Parathyroid adenoma (tissue), 2 donors: ENCODE results near the gene PRELID1.
"Not testable (repeated sequence)": the region's sequence is repeated elsewhere in the genome, so short reads cannot be mapped to it uniquely, and the experiment has no call there.

Experiments
- H2AFZ ChIP-seq: fragments of 300-600 bp; sonication (generic); one replicate; pipeline ENCODE4 v1.7.0; 2017; ENCODE audit warnings: antibody characterized with exemption, mild to moderate bottlenecking
- H3K27ac ChIP-seq: fragments of 300-600 bp; sonication (generic); one replicate; pipeline ENCODE4 v1.7.0; 2017
- H3K27me3 ChIP-seq: fragments of 300-600 bp; sonication (generic); one replicate; pipeline ENCODE4 v1.7.0; 2017; ENCODE audit warnings: low read length; ENCODE audit not compliant: control insufficient read depth, insufficient read depth
- H3K36me3 ChIP-seq: fragments of 300-600 bp; sonication (generic); one replicate; pipeline ENCODE4 v1.7.0; 2017; ENCODE audit warnings: low read length; ENCODE audit not compliant: control insufficient read depth, insufficient read depth
- H3K4me1 ChIP-seq: fragments of 300-600 bp; sonication (generic); one replicate; pipeline ENCODE4 v1.7.0; 2017; ENCODE audit warnings: control low read depth
- H3K4me2 ChIP-seq: fragments of 300-600 bp; sonication (generic); one replicate; pipeline ENCODE4 v1.7.0; 2017; ENCODE audit warnings: low read length
- H3K4me3 ChIP-seq: fragments of 300-600 bp; sonication (generic); one replicate; pipeline ENCODE4 v1.7.0; 2017; ENCODE audit warnings: low read depth, low read length
- H3K79me2 ChIP-seq: fragments of 300-600 bp; sonication (generic); one replicate; pipeline ENCODE4 v1.7.0; 2017; ENCODE audit warnings: control low read depth
- H3K9ac ChIP-seq: fragments of 300-600 bp; sonication (generic); one replicate; pipeline ENCODE4 v1.7.0; 2017; ENCODE audit warnings: mild to moderate bottlenecking
- H3K9me3 ChIP-seq: fragments of 300-600 bp; sonication (generic); one replicate; pipeline ENCODE4 v1.7.0; 2017; ENCODE audit warnings: low read length; ENCODE audit not compliant: control insufficient read depth
- CTCF ChIP-seq: fragments of 300-600 bp; sonication (generic); IDR thresholded peaks from one replicate; pipeline ENCODE4 v1.7.0; 2017; ENCODE audit warnings: antibody characterized with exemption, mild to moderate bottlenecking
- donor health status: primary hyperparathyroidism.

Gene PRELID1

GRCh38 chr5:177302354-177303110 is 1.1 kb upstream of the PRELID1 start:
- Histone ChIP-seq H2AFZ (peak overlapping the region; percentile 99), H3K9ac (no peak overlapping the region), H3K4me1 (peaks cover 30% of the 10 kb centered on the region), H3K4me3 (peak overlapping the region; percentile 77), H3K36me3 (no peaks in the 10 kb centered on the region), H3K27me3 (no peaks in the 10 kb centered on the region), H3K27ac (peak overlapping the region; percentile 64), H3K4me2 (peak overlapping the region; percentile 89), H3K9me3 (no peaks in the 10 kb centered on the region), H3K79me2 (peaks cover 7% of the 10 kb centered on the region)
- TF ChIP-seq CTCF, result no peak

- no peak for TF ChIP-seq CTCF
- Histone ChIP-seq H3K9ac (no peak overlapping the region), H3K4me1 (peaks cover 30% of the 10 kb centered on the region), H3K9me3 (no peaks in the 10 kb centered on the region), H3K4me3 (peak overlapping the region; percentile 77), H2AFZ (peak overlapping the region; percentile 99), H3K36me3 (no peaks in the 10 kb centered on the region), H3K4me2 (peak overlapping the region; percentile 89), H3K27ac (peak overlapping the region; percentile 46), H3K79me2 (peaks cover 7% of the 10 kb centered on the region), H3K27me3 (no peaks in the 10 kb centered on the region)
These were observed 359 bp downstream of the PRELID1 start for GRCh38 chr5:177303925-177304391.

- Histone ChIP-seq H3K36me3 (no peaks in the 10 kb centered on the region), H2AFZ (peak overlapping the region; percentile 99), H3K4me1 (peaks cover 30% of the 10 kb centered on the region), H3K4me3 (peak overlapping the region; percentile 77), H3K9me3 (no peaks in the 10 kb centered on the region), H3K9ac (no peak overlapping the region), H3K79me2 (peaks cover 7% of the 10 kb centered on the region), H3K27me3 (no peaks in the 10 kb centered on the region), H3K4me2 (peak overlapping the region; percentile 89), H3K27ac (no peak overlapping the region)
- no peak for TF ChIP-seq CTCF
These were observed 957 bp downstream of the PRELID1 start for GRCh38 chr5:177304392-177305119.

GRCh38 chr5:177306103-177306640 is 2.6 kb downstream of the PRELID1 start:
- not testable (repeated sequence) for H3K27me3 ChIP-seq, H3K4me3 ChIP-seq, H3K36me3 ChIP-seq, H3K27ac ChIP-seq, H3K9ac ChIP-seq, H3K9me3 ChIP-seq, H2AFZ ChIP-seq, H3K4me2 ChIP-seq, H3K79me2 ChIP-seq
- peaks cover 29% of the 10 kb centered on the region for H3K4me1 ChIP-seq
